ES-I3 (cell line): ENCODE results near the gene AGPAT1.
"Not testable (repeated sequence)": the region's sequence is repeated elsewhere in the genome, so short reads cannot be mapped to it uniquely, and the experiment has no call there.

ENCODE experiments used
- H3K36me3 ChIP-seq: 2 replicates; pipeline ENCODE4 v1.6.1; 2013; ENCODE audit warnings: mild to moderate bottlenecking, low read length, control low read depth, moderate library complexity; ENCODE audit not compliant: insufficient read depth
- H3K4me1 ChIP-seq: 2 replicates; pipeline ENCODE4 v1.6.1; 2013; ENCODE audit warnings: mild to moderate bottlenecking, control low read depth, low read length; ENCODE audit not compliant: insufficient read depth
- H3K9ac ChIP-seq: 2 replicates; pipeline ENCODE4 v1.6.1; 2013; ENCODE audit warnings: low read depth, mild to moderate bottlenecking, low read length, moderate library complexity
- H3K9me3 ChIP-seq: 2 replicates; pipeline ENCODE4 v1.6.1; 2013; ENCODE audit warnings: mild to moderate bottlenecking, low read length, moderate library complexity; ENCODE audit not compliant: control insufficient read depth, insufficient read depth

The AGPAT1 gene

GRCh38 chr6:32193096-32193495 lies 17.2 kb upstream of the AGPAT1 start:
- Histone ChIP-seq H3K9ac (peak overlapping the region; percentile 57; the same call in 1 of the 2 replicates), H3K4me1 (peaks cover 35% of the 10 kb centered on the region)
- H3K9me3 ChIP-seq, H3K36me3 ChIP-seq: not testable (repeated sequence)

- Histone ChIP-seq H3K9me3 (no peaks in the 10 kb centered on the region), H3K4me1 (peaks cover 35% of the 10 kb centered on the region), H3K36me3 (0 out of 2 replicates have a peak, but pooled peaks cover 2% of the 10 kb centered on the region), H3K9ac (peak within 1 kb of the TSS; percentile 57)
Observed at GRCh38 chr6:32192608-32193039, 16.7 kb upstream of the AGPAT1 start, which contains the start of gene GPSM3. GPSM3 (minus strand) TSS chr6:32192643; CDS start chr6:32192513, 130 bp downstream.

- Histone ChIP-seq H3K36me3 (0 out of 2 replicates have a peak, but pooled peaks cover 3% of the 10 kb centered on the region), H3K9ac (peak overlapping the region; percentile 11; the same call in 1 of the 2 replicates), H3K9me3 (no peaks in the 10 kb centered on the region), H3K4me1 (peaks cover 35% of the 10 kb centered on the region)
Observed at GRCh38 chr6:32191696-32192607, 16.1 kb upstream of the AGPAT1 start.

- H3K4me1 ChIP-seq: peaks cover 35% of the 10 kb centered on the region
- H3K9ac ChIP-seq: no peak overlapping the region; the same call in 1 of the 2 replicates
- H3K9me3 ChIP-seq: no peaks in the 10 kb centered on the region
- 0 out of 2 replicates have a peak, but pooled peaks cover 3% of the 10 kb centered on the region for H3K36me3 ChIP-seq
Observed at GRCh38 chr6:32190911-32191677, 15.2 kb upstream of the AGPAT1 start.

GRCh38 chr6:32190054-32190851 lies 14.4 kb upstream of the AGPAT1 start, which contains the start of gene PBX2:
PBX2 (minus strand) TSS chr6:32190202; CDS start chr6:32189915, 287 bp downstream.
- Histone ChIP-seq H3K4me1 (peaks cover 38% of the 10 kb centered on the region), H3K9ac (peak within 1 kb of the TSS; percentile 77), H3K36me3 (0 out of 2 replicates have a peak, but pooled peaks cover 3% of the 10 kb centered on the region), H3K9me3 (no peaks in the 10 kb centered on the region)

- H3K36me3 ChIP-seq: 0 out of 2 replicates have a peak, but pooled peaks cover 3% of the 10 kb centered on the region
- no peaks in the 10 kb centered on the region for H3K9me3 ChIP-seq
- H3K9ac ChIP-seq: peak overlapping the region; percentile 77; the same call in 1 of the 2 replicates
- peaks cover 36% of the 10 kb centered on the region for H3K4me1 ChIP-seq
Observed at GRCh38 chr6:32189742-32190053, 13.8 kb upstream of the AGPAT1 start.

GRCh38 chr6:32189069-32189741 lies 13.3 kb upstream of the AGPAT1 start:
- 0 out of 2 replicates have a peak, but pooled peaks cover 3% of the 10 kb centered on the region for H3K36me3 ChIP-seq
- H3K9me3 ChIP-seq: no peaks in the 10 kb centered on the region
- H3K4me1 ChIP-seq: peaks cover 31% of the 10 kb centered on the region
- H3K9ac ChIP-seq: peak overlapping the region; percentile 77

GRCh38 chr6:32188381-32189068 lies 12.6 kb upstream of the AGPAT1 start:
- peaks cover 26% of the 10 kb centered on the region for H3K4me1 ChIP-seq
- H3K9ac ChIP-seq: peak overlapping the region; percentile 77
- H3K36me3 ChIP-seq: 0 out of 2 replicates have a peak, but pooled peaks cover 3% of the 10 kb centered on the region
- H3K9me3 ChIP-seq: no peaks in the 10 kb centered on the region

GRCh38 chr6:32187725-32188380 lies 12.0 kb upstream of the AGPAT1 start:
- not testable (repeated sequence) for H3K9ac ChIP-seq, H3K9me3 ChIP-seq
- H3K4me1 ChIP-seq: peaks cover 26% of the 10 kb centered on the region

GRCh38 chr6:32187009-32187709 lies 11.3 kb upstream of the AGPAT1 start:
- H3K36me3 ChIP-seq: 0 out of 2 replicates have a peak, but pooled peaks cover 3% of the 10 kb centered on the region
- H3K4me1 ChIP-seq: peaks cover 25% of the 10 kb centered on the region
- H3K9ac ChIP-seq: no peak overlapping the region
- no peaks in the 10 kb centered on the region for H3K9me3 ChIP-seq

More at GRCh38 chr6:32187725-32188380, 12.0 kb upstream of the AGPAT1 start:
- H3K36me3 ChIP-seq: not testable (repeated sequence)

- not testable (repeated sequence) for H3K36me3 ChIP-seq, H3K9me3 ChIP-seq, H3K9ac ChIP-seq
- peaks cover 16% of the 10 kb centered on the region for H3K4me1 ChIP-seq
Observed at GRCh38 chr6:32186151-32186840, 10.4 kb upstream of the AGPAT1 start.
